ENCODE results near the gene SLC4A2. TPM values are rescaled to one million over a fixed set of nuclear protein-coding genes. Genes with fewer than 3 reads are reported as not detected.

The SLC4A2 gene
- total RNA-seq, 1 donor from 2014 or later: 49.7 TPM

DNA sequence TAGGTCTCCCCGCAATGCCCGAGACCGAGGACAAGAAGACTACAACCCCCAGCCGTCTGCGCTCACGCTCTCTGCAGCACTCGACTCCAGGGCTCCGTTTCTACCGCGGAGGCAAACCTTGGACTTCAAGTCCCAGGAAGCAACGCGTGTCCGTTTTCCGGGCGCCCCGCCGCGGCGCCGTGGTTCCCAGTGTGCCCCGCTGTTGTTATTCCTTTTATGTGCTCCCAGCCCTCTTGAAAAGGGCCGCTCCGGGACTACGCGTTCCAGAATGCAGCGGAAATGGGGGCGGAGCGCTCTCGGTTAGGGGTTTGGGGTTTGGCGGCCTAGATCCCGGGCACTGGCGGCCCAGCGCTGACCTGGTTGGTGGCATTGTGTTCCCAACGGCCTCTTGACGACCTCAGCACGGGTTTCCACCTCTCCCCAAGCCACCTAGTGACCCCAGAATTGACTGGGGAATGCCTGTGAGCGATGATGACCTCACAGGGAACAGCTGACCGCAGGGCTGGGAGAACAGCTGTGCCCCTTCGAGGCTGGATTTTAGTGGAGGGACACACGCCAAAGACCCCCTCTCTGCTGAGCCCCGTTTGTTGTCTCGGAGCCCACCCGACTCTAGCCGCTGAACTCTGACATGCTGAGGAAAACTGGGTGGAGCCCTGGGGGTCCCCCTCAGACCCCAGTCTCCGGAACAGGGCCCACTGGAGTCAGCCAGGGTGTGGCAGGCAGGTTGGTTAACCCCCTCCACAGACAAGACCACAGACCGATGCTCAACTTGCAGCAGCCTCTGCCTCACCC lies 1.2 kb upstream of the SLC4A2 start:
- ATAC-seq (ENCODE audit: poor library complexity): peak; percentile 89
- intact Hi-C loops (cut with DNase I): no loop called here
- DNase-seq: peak; percentile 99

DNA sequence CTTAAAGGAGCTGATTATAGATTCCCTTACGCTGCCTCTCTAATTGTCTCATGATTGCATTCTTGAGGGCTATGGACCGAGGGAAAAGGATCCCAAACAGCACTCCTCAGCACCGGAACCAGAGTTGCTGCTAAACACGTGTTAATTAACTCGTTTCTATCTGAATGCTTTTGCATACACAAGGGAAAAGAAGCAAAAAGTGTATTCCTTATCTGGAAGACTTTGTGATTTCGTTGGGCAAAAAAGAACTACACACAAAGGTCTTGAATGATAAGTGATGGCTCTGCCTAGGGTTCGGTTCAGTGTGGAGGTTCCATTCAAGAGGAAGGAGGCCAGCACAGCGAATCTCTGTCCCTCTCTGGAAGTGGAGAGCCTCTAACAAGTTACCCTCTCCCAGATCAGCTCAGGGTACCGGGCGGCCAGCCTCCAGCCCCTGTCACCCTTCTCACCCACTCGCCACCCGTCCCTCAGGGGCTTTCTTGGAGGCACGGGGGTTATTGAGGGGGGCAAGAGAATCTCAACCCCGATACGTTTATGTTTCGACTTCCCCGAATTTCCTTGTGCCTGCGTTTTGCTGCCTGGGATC lies 515 bp upstream of the SLC4A2 start:
- intact Hi-C loops (cut with DNase I): no loop called here

DNA sequence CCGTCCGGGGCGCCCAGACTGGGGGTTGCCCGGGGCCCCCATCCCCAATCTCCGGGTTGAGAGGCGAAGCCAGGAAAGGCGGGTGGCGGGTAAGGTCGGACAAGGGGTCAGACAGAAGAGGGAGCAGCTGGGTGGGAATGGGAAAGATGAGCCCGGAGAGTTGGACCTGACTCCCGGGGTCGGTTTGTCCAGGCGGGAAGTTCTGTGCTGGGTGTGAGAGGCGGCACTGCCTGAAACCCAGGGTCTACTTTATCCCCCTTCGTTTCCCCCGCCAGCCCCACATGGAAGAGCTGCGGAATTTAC lies 675 bp downstream of the SLC4A2 start:
- ATAC-seq (ENCODE audit: poor library complexity) (no peak), DNase-seq (no peak)
- intact Hi-C loops (cut with DNase I): no loop called here

More for the DNA sequence above, 515 bp upstream of the SLC4A2 start:
- ATAC-seq (ENCODE audit: poor library complexity): no peak
- DNase-seq: no peak

DNA sequence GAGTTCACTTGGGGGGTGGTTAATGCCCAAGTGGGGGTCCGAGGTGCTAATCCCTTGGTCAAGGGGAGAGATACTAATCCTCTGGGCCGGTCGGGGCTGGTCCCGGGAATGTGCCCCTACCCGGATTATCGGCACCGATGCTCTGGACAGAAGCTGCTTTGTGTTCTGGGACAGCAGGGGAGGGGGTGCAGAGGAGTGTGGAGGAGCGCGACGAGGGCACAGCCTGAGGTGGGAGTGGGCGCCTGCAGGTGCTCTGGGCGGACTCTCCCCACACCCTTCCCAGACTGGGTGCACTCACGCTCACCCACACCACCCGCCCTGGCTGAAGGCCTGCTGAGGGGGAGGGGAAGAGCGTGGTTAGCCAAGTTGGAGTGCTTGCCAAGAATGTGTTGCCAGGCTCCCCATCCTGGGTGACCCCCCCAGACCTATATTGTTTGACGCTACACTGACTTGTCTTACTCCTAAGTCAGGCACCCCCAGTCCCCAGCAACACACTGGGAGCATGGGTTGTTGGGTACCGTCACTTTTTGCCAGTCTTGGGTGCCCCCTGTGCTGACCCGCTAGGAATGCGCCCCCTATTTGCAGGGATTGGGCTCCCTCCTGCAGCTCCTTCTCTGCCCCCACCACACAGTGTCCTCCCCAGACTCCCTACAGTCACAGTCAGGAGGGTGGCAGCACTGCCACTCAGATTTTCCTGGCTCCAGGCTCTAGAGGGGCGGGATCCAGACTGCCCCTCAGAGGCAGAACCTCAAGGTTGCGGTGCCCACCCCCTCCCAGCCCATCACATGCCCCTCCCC lies 1.2 kb downstream of the SLC4A2 start:
- intact Hi-C loops (cut with DNase I): no loop called here
- DNase-seq (no peak), ATAC-seq (ENCODE audit: poor library complexity) (no peak)

- ATAC-seq (ENCODE audit: poor library complexity) (no peak), DNase-seq (no peak)
- intact Hi-C loops (cut with DNase I): no loop called here
Measured at GRCh38 chr7:151061213-151062110, 2.1 kb downstream of the SLC4A2 start.

DNA sequence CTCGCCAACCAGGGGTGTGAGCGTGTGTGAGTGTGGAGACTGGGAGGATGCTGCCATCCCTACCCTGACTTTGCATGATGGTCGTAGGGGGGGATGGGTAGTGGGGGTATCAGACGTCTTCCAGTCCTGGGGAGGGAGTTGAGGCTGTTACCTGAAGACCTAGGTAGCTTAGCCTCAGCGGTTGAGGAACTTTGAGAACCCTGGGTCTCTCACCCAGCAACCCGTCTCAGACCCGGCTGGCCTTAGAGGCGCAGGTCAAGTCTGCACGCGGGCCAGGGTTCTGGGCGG lies 2.7 kb downstream of the SLC4A2 start:
- intact Hi-C loops (cut with DNase I): no loop called here
- DNase-seq (no peak), ATAC-seq (ENCODE audit: poor library complexity) (no peak)

DNA sequence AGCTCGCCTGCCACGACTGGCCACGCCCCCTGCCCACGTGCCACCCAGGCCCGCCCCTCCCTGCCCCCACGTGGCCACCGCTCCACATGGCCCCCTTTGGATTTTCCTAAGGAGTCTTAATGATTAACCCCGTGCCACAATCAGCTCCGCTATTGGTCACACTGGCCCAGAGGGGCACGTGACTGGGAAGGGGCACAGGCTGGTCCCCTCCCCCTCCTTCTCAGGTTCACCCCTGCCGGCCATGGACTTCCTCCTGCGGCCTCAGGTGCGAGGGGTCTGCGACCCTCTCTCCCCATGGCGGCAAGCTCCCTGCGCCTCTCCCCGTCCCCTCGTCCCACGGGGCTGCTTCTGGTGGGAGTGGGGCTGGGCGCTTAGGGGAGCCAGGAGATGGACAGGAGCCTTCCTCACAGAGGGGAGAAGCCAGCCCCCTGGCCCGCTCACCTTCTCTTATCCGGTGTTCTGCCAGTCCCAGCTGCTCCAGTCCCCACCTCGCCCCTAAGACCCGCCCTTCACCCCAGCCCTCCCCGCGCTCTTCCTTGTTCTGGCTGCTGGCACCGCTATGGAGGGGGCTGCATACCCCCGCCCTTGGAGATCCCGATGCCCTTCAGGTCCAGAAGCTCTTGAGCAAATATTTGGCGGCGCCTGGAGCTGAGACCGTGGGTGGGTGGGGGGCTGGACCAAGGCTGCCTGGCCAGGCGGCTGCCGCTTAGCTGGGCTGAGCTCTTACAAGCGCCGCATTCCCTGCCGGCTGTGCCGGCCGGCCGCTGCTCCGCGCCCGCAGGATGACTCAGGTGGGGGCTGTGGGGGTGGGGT lies 3.2 kb downstream of the SLC4A2 start:
- ATAC-seq (ENCODE audit: poor library complexity): no peak
- intact Hi-C loops (cut with DNase I): no loop called here
- DNase-seq: no peak

DNA sequence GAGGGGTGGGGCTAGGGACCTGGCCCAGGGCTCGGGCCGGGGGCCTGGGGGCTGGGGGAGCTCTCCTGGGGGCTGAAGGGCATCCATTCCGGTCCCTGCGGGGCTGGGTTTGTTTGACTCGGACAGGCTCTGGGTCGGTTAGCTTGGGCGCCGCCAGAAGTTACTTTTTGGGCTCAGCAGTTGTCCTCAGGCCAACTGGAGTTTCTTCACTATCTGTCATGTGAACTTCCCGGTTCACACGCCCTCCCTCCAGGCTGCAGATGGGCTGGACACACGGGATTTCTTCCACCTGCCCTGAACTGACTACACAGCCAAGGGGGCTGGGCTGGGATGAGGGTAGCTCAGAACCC lies 3.8 kb downstream of the SLC4A2 start:
- intact Hi-C loops (cut with DNase I): no loop called here
- peak; percentile 58 for DNase-seq
- ATAC-seq (ENCODE audit: poor library complexity): no peak

DNA sequence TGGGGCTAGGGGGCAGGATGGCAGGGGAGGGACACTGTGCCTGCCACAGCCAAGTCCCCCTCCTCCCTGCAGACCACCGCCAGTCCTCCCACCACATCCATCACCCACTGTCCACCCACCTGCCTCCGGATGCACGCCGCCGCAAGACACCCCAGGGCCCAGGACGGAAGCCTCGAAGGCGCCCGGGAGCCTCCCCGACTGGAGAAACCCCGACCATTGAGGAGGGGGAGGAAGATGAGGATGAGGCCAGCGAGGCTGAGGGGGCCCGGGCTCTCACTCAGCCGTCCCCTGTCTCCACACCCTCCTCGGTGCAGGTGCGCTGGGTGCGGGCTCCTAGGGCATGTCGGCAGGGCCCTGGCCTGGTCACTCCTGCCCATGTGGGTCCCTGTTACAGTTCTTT lies 5.1 kb downstream of the SLC4A2 start:
- ATAC-seq (ENCODE audit: poor library complexity) (no peak), DNase-seq (no peak)
- intact Hi-C loops (cut with DNase I): no loop called here

GRCh38 chr7:151064993-151065392 lies 5.6 kb downstream of the SLC4A2 start:
- DNase-seq: no peak
- no peak for ATAC-seq (ENCODE audit: poor library complexity)
- intact Hi-C loops (cut with DNase I): no loop called here

GRCh38 chr7:151065516-151065915 lies 6.1 kb downstream of the SLC4A2 start:
- ATAC-seq (ENCODE audit: poor library complexity): no peak
- DNase-seq: no peak
- intact Hi-C loops (cut with DNase I): no loop called here

DNA sequence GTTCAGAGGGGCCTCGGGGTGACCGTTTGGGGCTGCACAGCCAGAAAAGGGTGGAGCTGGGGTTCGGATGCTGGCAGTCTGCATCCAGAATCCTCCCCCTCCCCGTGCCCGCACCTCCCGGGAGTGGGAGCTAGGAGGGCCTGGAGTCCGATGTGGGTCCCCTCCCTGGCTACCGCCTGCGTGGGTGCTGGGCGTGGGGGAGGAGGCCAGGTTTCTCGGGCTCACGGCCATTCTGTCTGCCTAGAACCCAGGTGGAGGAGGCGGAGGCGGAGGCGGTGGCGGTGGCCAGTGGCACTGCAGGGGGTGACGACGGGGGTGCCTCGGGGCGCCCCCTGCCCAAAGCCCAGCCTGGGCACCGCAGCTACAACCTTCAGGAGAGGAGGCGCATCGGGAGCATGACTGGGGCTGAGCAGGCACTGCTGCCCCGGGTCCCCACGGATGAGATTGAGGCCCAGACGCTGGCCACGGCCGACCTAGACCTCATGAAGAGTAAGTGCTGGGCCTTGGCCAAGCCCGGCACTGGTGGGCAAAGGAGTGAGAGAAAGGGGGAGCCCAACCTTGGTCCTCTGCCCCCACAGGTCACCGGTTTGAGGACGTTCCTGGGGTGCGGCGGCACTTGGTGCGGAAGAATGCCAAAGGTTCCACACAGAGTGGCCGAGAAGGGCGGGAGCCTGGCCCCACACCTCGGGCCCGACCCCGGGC lies 7.0 kb downstream of the SLC4A2 start:
- ATAC-seq (ENCODE audit: poor library complexity) (no peak), DNase-seq (no peak)
- intact Hi-C loops (cut with DNase I): no loop called here

- intact Hi-C loops (cut with DNase I): no loop called here
- ATAC-seq (ENCODE audit: poor library complexity) (no peak), DNase-seq (no peak)
Measured at GRCh38 chr7:151068069-151068773, 8.8 kb downstream of the SLC4A2 start.

- DNase-seq (no peak), ATAC-seq (ENCODE audit: poor library complexity) (no peak)
- intact Hi-C loops (cut with DNase I): no loop called here
Measured at GRCh38 chr7:151069841-151070573, 10.6 kb downstream of the SLC4A2 start.

DNA sequence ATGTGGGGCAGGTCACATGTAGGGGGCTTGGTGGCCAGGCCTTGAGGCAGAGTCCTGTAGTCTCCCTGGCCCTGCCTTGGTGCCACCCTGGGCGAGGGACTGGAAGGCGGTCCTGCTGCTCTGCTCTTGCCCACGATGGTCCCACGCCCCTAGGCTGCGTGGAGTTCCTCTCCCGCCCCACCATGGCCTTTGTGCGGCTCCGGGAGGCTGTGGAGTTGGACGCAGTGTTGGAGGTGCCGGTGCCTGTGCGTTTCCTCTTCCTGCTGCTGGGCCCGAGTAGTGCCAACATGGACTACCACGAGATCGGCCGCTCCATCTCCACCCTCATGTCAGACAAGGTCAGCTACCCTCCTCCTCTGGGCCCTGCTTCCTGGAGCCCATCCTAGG lies 11.2 kb downstream of the SLC4A2 start:
- ATAC-seq (ENCODE audit: poor library complexity): no peak
- DNase-seq: no peak
- intact Hi-C loops (cut with DNase I): no loop called here

- intact Hi-C loops (cut with DNase I): no loop called here
- ATAC-seq (ENCODE audit: poor library complexity) (no peak), DNase-seq (no peak)
Measured at GRCh38 chr7:151071032-151071866, 11.9 kb downstream of the SLC4A2 start.

Data from Right ventricle myocardium superior (tissue), 1 donor.